8988T (cell line): ENCODE results near the gene PRRT1B.
"Not testable (repeated sequence)": the region's sequence is repeated elsewhere in the genome, so short reads cannot be mapped to it uniquely, and the experiment has no call there.

Experiments
- DNase-seq: peaks from one replicate; pipeline ENCODE4 v3.0.0; 2011

The PRRT1B gene

DNA sequence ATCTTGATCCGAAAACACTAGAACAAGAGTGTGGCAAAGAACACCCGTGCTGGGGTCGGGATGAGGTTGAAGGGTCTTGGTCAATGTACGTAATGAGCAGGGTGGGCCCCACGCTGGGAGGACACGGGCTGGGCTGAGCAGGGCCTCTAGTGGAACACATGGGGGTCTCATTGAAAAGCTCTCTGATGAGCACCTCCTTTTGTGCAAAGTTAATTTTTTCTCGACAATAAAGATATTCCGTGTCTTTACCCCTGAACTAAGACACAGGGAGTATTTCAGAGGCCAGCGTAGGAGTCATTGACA, 22.3 kb upstream of the PRRT1B start:
- DNase-seq: no peak

DNA sequence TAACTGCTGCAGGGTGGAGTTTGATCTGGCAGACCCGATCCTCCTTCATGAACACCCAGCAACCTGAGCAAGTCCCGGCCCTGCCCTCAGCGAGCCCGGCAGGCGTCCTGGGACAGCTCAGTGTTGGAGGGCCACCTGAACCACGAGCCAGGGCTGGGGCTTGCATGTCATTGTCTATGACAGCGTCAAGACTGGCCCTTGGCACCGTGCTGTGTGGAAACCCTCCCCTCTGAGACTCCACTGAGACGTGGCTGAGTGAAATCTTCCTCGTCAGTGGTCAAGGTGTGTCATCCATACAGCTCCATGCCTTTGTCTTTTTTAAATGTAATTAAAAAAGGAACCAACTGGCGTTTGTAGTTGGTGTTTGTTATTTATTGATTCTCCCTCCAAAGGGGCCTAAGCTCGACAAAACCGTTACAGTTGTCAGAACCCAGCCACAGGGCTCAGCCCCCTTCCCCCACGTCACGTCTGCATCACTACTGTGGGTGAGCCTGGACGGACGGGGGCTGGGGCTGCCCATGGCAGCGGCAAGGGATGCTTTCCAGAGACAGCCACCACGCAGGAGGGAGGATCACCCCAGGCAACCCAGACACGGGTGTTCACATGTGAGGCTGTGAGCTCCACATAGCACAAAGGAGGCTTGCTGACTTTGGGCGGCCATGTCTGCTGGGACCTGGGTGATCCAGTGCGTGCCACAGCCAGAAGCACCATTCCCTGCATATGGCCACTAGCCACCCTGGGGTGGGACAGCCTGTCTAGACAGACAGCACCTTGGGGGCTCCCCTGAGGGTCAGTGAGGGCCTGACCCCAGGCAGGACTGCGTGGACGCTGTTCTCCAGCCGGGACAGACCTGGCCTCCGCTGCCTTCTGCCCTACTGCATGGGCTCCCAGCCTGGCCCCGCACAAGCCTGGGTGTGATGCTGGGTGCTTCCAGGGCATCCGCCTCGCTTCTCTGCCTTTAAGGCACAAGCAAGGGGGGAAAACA, 21.6 kb upstream of the PRRT1B start:
- DNase-seq: no peak

DNA sequence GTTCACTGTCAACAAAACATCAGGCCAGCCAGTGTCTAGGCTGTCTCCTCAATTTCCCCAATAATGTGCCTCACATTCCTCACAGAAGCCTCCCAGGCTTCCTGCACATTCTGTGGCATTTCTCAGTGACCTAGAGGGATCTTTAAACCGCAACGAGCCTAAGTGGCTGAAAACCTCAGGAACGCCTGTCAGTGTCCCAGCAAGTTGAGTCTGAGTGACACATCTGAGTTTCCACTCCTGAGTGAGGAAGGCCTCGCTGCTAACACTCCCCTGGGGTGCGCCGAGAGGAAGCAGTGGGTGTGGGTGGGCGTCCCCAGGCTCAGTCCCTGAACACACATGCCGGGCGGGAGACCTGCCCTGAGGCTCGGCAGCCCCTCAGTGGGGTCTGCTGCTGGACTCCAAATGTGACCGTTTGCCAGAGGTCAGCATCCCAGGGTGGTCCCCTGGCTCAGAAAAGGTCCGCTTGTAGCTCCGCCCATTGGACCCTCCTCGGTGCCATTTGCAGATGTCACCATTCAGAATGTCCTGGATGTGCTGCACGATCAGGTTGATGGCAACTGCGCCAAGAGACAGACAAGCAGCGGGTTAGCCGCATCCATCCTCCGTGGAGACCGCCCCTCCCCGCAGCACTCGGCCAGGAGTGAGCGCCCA, 20.5 kb upstream of the PRRT1B start:
- no peak for DNase-seq

DNA sequence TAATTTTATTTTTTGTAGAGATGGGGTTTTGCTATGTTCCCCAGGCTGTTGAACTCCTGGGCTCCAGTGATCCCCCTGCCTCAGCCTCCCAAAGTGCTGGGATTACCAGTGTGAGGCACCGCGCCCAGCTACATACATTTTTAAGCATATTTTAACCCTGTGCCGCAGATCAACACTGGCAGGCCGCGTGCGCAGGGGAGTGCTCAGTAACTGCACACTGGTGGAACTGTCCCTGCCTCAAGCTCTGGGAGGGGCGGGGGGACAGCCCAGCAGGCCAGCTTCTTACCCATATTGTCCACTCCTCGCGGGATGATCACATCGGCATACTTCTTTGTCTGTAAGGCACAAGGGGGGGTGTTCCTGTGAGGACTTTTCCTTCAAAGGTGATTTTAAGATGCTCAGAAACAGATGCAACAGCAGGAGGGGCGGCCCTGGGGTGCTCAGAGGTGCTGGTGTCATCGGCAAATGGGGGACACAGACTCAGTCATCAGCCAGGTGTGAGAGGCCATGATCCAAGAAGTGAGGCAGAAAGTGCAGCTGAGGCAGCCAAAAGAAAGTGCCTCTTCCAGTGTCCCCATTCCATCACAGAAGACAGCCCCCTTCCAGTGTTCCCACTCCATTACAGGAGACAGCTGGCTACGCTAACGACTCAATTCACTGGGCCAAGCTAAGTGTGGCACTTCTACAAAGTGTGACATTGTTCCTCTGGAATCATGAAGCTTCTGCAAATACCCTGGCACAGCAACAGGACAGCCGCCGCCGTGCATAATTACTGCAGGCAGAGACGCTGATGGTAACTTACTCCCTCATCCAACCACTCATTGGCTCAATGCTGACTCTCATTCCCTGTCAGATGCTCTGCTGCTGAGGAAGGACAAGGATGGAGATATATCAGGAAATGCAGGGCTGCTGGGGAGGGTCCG, 19.4 kb upstream of the PRRT1B start:
- DNase-seq: no peak

DNA sequence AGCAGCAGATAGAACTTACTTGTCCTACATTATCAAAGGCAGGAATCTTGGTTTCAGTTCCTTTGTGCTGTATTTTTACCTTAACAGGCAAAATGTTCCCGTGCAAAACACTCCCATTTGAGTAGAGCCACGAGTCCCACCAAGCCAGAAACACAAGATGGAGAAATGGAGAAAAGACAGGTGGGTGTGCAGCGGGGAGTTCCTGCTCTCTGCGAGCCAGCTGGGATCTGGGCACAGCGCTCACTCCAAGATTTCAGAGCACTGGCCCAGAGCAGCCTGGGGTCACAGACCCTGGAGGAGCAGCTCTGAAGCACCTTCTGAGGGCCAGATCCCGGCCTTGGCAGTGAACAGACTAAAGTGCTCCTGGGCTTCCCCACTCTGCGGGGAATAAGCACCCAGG, 17.1 kb upstream of the PRRT1B start:
- no peak for DNase-seq

DNA sequence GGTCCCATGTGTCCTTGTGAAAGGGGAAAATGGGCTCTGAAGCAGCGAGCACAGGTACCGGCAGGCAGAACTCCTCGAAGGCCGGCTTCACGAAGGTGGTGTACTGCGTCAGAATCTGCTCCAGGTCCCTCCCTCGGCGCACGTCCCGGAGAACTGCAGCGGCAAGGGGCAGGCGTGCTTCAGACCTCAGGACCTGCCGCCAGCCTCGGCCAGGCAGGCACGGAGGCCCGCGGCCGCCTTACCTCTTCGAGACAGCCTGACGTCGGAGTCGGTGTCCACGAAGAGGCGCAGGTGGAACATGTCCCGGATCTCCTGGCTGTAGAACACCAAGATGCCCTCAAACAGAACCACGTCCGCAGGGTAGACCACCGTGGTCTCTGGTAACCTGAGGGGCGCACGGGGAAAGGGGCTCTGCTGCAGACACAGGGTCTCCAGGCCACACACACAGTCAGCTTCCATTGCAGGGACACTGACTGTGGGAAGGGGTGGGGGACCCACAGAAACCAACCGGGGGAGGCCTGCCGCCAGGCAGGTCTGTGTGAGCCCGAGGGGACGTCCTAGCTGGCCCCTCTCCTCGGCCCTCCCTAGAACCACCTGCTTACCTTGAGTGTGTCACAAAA, 16.3 kb upstream of the PRRT1B start:
- no peak for DNase-seq

DNA sequence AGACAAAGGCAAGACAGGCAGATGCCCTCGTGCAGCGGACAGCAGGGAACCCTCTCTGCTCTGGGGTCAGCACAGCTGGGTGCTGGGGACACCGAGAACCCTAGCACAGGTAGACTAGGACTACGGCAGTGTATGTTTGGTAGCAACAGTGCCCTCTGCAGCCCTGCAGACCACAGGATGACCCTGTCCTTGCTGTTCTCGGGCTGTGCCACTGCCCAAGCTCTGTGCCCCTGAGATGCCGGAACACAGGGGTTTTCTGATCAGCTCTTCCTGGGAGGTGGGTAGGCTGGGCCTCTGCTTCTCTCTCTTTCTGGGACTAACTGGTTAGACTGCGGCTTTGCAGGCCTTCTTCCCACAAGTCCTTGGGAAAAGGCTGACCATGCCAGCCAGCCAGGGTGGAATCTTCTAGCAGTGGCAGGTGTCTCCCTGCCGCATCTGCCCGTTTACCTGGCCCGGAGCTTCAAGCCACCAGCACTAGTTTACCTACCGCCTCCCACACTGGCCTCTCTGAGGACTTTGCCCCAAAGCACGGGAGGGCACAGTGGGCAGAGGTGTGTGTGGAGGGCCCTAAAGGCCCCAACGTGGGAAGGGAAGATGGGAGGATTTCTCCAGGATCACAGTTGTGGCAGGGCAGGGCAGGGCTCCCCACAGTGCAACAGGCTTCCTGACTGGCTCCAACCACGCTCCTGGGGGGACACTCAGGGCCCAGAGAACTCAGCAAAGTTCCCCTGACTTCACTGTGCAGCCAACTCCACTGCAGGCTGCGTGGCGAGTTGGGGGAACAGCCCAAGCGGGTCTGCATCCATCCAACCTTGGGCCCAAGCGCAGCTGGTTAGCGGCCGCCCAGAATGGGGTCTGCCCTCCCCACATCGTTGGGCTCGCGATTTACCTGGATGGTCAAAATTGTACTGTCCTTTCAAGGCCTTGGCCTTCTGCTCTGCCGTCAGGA, 15.5 kb upstream of the PRRT1B start:
- DNase-seq: no peak

DNA sequence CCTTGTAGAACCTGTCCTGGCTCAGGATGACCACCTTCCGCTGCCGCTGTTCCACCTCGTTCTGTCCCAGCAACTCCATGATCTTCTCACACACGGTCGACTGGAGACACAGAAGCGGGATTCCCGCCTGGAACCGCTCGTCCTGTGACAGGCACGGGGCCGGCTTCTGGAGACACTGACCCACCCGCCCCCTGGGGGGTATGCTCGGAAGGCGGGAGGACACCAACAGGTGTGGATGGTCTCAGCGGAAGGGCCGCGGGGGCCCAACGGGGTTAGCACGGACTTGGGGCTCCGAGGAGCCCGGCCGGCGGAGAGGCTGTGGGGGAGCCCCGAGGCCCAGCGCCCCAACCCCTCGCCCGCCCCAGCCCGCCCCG, 14.8 kb upstream of the PRRT1B start:
- peak; percentile 91 for DNase-seq

DNA sequence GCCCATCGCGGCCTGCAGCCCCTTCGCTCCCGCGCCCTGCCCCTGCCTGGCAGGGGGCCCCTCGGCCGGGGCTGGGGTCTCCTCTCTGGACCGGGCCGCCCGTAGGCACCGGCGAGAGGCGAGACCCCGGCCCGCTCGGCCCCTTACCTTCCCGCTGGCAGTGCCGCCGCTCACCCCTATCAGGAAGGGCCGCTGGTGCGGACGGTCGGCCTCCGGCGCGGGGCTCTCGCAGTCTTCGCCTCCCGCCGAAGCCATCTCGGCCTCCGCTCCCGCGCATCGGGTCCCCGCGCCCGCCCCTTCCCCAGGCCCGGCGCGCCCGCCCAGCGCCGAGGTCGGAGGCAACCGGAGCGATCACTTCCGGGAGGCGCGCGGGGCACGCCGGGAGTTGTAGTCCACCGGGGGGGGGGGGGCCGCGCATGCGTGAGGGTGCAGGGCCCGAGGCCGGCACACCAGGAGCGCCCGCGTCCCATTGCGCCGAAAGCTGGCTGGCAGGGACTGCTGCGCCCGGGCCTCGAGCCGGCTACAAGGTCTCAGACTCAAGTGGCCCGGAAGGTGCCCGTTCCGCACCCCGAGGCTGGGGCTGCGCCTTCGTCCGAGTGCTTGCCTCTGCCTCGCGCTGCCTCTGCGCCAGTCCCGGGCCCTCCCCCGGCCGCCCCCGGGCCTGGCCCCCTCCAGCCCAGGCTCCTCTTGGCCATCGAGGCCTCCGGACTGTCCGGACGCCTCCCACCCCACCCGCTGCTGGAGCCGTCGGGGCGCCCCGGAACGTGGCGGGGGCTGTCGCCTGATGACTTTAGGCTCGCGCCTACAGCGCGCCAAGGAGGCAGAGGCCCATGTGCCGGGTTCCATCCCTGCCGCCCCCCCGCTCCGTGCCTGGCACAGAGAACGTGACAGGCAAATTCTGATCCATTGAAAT, 14.1 kb upstream of the PRRT1B start, which contains the start of gene UCK1:
UCK1 (minus strand) TSS at position 344 of the 913 bp plus-strand sequence; CDS start at position 255, 89 bp downstream.
- peak; percentile 97 for DNase-seq

DNA sequence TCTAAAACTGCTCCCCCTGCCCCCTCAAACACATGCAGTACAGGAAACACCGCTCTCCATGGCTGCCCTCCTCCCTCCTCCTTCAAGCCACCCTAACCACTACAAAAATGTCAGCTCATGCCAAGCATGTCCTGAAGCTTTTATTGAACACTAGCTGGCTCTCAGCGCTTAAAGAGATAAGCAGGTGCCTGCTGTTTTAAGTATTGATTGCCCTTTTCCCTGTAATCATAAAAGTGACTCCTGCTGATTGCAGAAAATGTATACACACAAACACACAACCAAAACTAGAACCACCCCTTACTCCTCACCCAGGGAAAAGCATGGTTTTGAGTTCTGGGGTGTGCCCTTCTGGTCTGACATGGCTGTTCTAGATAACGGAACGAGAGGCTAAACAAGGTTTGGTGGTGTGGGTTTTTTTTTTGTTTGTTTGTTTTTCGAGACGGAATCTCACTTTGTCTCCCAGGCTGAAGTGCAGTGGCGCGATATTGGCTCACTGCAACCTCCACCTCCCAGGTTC, 10.5 kb upstream of the PRRT1B start:
- peak; percentile 4 for DNase-seq

DNA sequence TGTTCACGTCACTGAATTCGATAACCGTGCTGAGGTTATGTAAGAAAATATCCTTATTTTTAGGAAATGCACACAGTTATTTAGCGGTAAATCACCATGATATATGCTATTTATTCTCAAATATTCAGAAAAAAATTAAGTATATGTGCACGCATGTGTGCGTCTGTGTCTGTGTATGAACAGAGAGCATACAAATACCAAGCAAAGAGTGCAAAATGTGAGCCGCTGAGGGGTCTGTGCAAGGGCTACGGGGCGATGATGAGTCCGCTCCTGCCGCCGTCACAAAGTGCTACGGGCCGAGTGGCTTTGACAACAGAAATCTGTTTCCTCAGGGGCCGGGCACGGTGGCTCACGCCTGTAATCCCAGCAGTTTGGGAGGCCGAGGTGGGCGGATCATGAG, 7.4 kb upstream of the PRRT1B start:
- no peak for DNase-seq

DNA sequence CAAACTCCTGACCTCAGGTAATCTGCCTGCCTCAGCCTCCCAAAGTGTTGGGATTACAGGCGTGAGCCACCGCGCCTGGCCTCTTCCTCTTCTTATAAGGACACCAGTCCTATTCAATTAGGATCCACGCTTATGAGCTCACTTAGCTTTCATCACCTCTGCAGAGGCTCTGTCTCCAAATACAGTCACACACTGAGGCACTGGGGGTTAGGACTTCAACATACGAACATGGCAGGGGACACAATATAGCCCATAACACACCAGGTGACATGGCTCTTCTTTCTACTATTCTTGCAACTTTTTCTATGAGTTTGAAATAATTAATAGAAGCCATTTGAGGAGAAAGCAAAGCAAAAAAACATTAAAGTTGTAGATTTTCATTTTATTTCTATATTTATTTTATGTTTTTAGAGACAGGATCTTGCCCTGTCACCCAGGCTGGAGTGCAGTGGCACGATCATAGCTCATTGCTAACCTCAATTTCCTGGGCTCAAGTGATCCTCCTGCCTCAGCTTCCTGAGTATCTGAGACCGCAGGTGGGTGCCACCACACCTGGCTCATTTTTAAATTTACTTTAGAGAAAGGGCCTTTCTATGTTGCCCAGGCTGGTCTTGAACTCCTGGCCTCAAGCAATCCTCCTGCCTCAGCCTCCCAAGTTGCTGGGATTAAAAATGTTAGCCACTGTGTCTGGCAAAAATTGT, 6.0 kb upstream of the PRRT1B start:
- DNase-seq: no peak

DNA sequence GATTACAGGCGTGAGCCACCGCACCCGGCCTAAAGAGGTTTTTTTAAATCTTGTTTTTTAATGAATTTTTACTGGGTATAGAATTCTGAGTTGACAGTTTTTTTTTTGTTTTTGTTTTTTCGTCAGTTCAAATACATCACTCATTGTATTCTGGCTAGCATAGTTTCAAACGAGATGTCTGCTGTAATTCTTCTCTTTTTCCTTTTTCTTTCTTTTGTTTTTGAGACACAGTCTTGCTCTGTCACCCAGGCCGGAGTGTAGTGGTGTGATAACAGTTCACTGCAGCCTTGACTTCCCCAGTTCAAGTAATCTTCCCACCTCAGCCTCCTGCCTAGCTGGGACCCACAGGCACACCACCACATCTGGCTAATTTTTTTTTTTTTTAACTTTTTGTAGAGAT, 2.2 kb upstream of the PRRT1B start:
- DNase-seq: no peak

DNA sequence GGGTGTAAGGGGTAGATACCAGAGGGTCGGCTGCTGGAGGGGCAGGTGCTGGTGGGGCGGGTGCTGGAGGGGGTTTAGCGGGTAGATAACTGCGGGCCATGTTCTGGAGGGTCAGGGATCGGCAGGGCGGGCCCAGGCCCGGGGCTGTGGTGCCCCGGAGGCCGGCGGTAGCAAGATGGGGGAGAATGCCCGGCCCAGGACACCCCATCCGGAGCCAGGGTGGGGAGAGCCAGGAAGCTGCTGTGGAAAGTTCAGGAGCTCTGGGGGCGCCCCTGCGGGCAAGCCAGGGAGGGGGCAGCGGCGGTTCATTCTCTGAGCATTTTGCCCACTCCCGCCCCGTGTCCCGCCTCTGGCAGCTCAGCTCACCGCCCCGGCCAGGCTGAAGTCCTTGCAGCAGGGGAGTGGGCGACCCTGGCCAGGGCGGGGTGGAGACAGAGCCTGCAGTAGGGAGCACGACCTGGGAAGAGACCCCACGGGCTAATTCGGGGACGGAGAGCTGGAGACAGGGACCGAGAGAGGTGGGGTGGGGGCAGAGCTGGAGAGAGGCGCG, 538 bp downstream of the PRRT1B start:
- no peak for DNase-seq

DNA sequence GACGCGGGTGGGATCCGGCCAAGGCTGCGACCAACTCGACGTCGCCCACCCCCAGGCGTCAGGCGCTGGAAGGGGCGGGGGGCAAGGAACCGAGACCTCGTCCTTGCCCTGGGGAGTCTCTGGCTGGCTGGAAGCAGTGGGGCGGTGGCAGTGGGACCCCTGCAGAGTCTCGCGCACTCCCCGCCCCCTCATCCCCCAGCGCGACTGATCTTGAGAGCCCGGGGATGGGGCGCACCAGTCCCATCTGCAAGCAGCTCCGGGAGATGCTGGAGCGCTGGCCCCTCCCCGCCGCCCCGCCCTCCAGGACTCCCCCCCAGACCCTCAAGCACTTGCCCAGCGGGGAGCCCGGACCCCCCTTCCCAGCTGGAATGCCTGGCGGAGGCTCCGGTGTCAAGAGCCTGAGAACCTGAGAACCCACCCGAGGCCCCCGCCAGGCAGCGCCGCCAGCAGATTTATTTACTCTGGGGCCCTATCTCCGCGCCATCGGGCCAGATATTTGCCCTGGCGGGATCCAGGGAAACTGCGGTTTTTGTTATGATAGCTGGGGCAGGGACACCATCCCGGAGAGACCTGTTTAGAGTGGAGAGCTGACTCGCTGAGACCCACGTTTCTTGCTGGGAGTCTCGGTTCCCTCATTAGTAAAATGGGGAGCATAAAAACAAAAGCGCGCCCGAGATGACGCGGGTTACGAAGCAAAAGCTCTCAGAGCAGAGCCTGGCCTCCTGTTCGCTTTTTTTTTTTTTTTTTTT, 1.2 kb downstream of the PRRT1B start:
- peak; percentile 79 for DNase-seq

DNA sequence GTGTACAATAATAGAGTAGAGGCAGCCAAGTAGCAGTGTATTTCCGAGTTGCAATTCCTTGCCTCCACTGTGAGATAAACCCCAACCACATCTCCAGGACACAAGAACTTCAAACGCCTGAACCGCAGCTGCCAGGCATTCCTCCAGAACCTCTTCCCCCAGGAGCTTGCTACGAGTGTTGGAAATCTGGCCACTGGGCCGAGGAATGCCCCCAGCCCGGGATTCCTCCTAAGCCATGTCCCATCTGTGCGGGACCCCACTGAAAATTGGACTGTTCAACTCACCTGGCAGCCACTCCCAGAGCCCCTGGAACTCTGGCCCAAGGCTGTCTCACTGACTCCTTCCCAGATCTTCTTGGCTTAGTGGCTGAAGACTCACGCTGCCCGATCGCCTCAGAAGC, 3.9 kb downstream of the PRRT1B start:
- not testable (repeated sequence) for DNase-seq

DNA sequence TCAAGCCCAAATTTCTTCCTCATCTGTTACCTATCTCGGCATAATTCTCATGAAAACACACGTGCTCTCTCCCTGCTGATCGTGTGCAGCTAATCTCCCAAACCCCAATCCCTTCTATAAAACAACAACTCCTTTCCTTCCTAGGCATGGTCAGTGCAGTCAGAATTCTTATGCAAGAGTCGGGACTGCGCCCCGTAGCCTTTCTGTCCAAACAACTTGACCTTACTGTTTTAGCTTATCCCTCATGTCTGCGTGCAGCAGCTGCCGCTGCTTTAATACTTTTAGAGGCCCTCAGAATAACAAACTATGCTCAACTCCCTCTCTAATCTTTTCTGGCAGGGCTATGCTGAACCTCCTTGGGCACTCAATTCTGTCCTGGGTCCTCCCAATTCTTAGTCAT, 5.1 kb downstream of the PRRT1B start:
- not testable (repeated sequence) for DNase-seq

DNA sequence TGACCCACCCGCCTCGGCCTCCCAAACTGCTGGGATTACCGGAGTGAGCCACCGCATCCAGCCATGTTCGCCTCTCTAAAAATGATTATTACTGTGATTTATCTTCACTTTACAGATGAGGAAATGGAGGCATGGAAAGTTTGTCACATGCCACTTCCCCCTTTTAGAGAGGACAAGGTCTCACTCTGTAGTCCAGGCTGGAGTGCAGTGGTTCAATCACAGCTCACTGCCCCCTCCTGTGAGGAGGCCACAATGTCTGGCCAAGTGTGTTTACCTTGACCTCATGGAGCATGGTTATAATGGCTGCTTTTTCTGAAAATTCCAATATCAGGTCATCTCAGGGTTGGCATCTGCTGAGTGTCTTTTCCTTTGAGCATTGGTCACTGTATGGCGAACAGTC, 6.7 kb downstream of the PRRT1B start:
- DNase-seq: no peak
